ENCODE measurements around the gene WBP4.
A peak's percentile ranks its signal among the peaks of the same experiment; 100 is the strongest.
"Not testable (repeated sequence)": the region's sequence is repeated elsewhere in the genome, so short reads cannot be mapped to it uniquely, and the experiment has no call there.

The WBP4 gene

DNA sequence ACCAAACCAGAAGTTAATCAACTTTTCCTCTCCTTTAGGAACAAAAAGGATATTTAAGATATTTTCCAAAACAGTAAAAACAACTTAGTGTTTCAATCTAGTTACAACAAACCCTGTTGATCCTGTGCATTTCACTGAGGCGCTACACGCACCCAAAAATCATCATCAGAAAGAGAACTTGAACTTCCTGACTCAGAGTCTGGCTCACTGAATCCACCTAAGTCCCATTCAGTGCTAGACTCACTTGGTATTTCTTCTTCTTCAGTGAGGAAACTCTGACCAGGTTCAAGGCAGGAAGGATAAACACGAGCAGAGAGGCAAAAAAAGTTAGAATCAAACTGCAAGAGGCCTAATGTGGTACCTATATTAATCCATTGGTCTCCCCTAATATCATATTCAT, 69.0 kb downstream of the WBP4 start:
- Histone ChIP-seq H3K27me3 (ENCODE audit: insufficient read depth, low read depth) (no peaks in the 10 kb centered on the region), H2AFZ (ENCODE audit: low read depth) (no peak overlapping the region), H3K4me3 (IDR thresholded peaks at IDR 0.05; ENCODE audit: insufficient read depth, low read depth, low read length) (no peak overlapping the region), H3K27ac (no peak overlapping the region), H3K36me3 (ENCODE audit: insufficient read depth) (no peaks in the 10 kb centered on the region), H3K4me2 (peak overlapping the region; percentile 17; the same call in 1 of the 2 replicates), H3K4me1 (ENCODE audit: low read depth, poor library complexity, severe bottlenecking) (peaks cover 14% of the 10 kb centered on the region), H3K79me2 (ENCODE audit: insufficient read depth, low read depth) (peaks cover 12% of the 10 kb centered on the region; the same call in 1 of the 2 replicates), H3K9ac (no peak overlapping the region), H4K20me1 (ENCODE audit: insufficient read depth) (no peaks in the 10 kb centered on the region)
- no peak for TF ChIP-seq CTCF (conservative IDR thresholded peaks at IDR 0.05; ENCODE audit: low read depth, low read length)

DNA sequence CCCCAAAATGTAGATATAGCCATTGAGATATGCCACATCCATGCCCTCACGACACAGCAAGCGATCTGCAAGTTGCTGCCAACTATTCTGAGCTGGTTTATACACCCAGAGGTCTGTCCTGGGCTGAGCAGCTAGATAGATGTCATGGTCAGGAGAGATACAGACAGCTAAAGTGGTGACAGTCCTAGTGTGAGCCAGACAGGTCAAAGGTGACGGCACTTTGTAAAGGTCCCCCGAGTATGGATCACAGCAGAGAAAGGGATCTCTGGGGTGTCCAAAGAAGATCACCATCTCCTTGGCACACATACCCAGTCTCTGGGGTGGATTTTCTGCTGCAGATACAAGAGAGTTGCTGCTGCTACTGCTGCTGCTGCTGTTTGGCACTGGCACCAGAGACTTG, 69.9 kb downstream of the WBP4 start:
- not testable (repeated sequence) for H2AFZ ChIP-seq (ENCODE audit: low read depth); H3K36me3 ChIP-seq (ENCODE audit: insufficient read depth); H3K4me2 ChIP-seq; H3K27me3 ChIP-seq (ENCODE audit: insufficient read depth, low read depth); H4K20me1 ChIP-seq (ENCODE audit: insufficient read depth); H3K27ac ChIP-seq; H3K4me3 ChIP-seq (IDR thresholded peaks at IDR 0.05; ENCODE audit: insufficient read depth, low read depth, low read length); H3K9ac ChIP-seq
- peaks cover 14% of the 10 kb centered on the region for H3K4me1 ChIP-seq (ENCODE audit: low read depth, poor library complexity, severe bottlenecking)
- peaks cover 12% of the 10 kb centered on the region; the same call in 1 of the 2 replicates for H3K79me2 ChIP-seq (ENCODE audit: insufficient read depth, low read depth)

- peak overlapping the region; percentile 21; the same call in 1 of the 2 replicates for H3K4me2 ChIP-seq
- not testable (repeated sequence) for H4K20me1 ChIP-seq (ENCODE audit: insufficient read depth); H3K27ac ChIP-seq; H3K27me3 ChIP-seq (ENCODE audit: insufficient read depth, low read depth); H3K4me3 ChIP-seq (IDR thresholded peaks at IDR 0.05; ENCODE audit: insufficient read depth, low read depth, low read length); H3K36me3 ChIP-seq (ENCODE audit: insufficient read depth)
- H2AFZ ChIP-seq (ENCODE audit: low read depth) = peak overlapping the region; percentile 63
- peaks cover 14% of the 10 kb centered on the region for H3K4me1 ChIP-seq (ENCODE audit: low read depth, poor library complexity, severe bottlenecking)
- H3K79me2 ChIP-seq (ENCODE audit: insufficient read depth, low read depth) = peaks cover 12% of the 10 kb centered on the region; the same call in 1 of the 2 replicates
- peak overlapping the region; percentile 56; the same call in 1 of the 2 replicates for H3K9ac ChIP-seq
These were observed 70.6 kb downstream of the WBP4 start for GRCh38 chr13:41131660-41132511.

GRCh38 chr13:41132512-41133152, 71.3 kb downstream of the WBP4 start, which contains the start of gene KBTBD6:
TSS of gene KBTBD6 (minus strand) at chr13:41132802. CDS start at chr13:41132511, 291 bp downstream.
- Histone ChIP-seq H3K4me1 (ENCODE audit: low read depth, poor library complexity, severe bottlenecking) (peaks cover 14% of the 10 kb centered on the region), H3K27me3 (ENCODE audit: insufficient read depth, low read depth) (no peaks in the 10 kb centered on the region), H3K9ac (peak within 1 kb of the TSS; percentile 56; the same call in 1 of the 2 replicates), H3K4me3 (IDR thresholded peaks at IDR 0.05; ENCODE audit: insufficient read depth, low read depth, low read length) (no peak within 1 kb of the TSS), H3K36me3 (ENCODE audit: insufficient read depth) (no peaks in the 10 kb centered on the region), H3K27ac (no peak within 1 kb of the TSS; the same call in 1 of the 2 replicates), H4K20me1 (ENCODE audit: insufficient read depth) (no peaks in the 10 kb centered on the region), H3K4me2 (peak within 1 kb of the TSS; percentile 75), H3K79me2 (ENCODE audit: insufficient read depth, low read depth) (peaks cover 12% of the 10 kb centered on the region; the same call in 1 of the 2 replicates), H2AFZ (ENCODE audit: low read depth) (peak within 1 kb of the TSS; percentile 63)
- TF ChIP-seq CTCF (conservative IDR thresholded peaks at IDR 0.05; ENCODE audit: low read depth, low read length) = no peak
